T-helper 1 cell treated with Interleukin-12 subunit alpha and Interleukin-12 subunit beta and Interleukin-4 antibody, amounts not matched to agents 30 μg/mL and 1 μg/mL, for 36 hours (primary cell): ENCODE results near the gene RAX2.

ENCODE experiments used
- H3K27ac Mint-ChIP-seq: one replicate; pipeline ENCODE4 v1.8.0; 2021; ENCODE audit warnings: mild to moderate bottlenecking, mixed read lengths
- H3K27me3 Mint-ChIP-seq: one replicate; pipeline ENCODE4 v1.8.0; 2021; ENCODE audit warnings: low read depth, mixed read lengths
- H3K36me3 Mint-ChIP-seq: one replicate; pipeline ENCODE4 v1.8.0; 2021; ENCODE audit warnings: low read depth, mixed read lengths
- H3K4me1 Mint-ChIP-seq: one replicate; pipeline ENCODE4 v1.8.0; 2021; ENCODE audit warnings: low read depth, mixed read lengths
- H3K4me3 Mint-ChIP-seq: one replicate; pipeline ENCODE4 v1.8.0; 2021; ENCODE audit warnings: mild to moderate bottlenecking, moderate library complexity, mixed read lengths
- H3K9me3 Mint-ChIP-seq: one replicate; pipeline ENCODE4 v1.8.0; 2021; ENCODE audit warnings: mixed read lengths

Gene RAX2

DNA sequence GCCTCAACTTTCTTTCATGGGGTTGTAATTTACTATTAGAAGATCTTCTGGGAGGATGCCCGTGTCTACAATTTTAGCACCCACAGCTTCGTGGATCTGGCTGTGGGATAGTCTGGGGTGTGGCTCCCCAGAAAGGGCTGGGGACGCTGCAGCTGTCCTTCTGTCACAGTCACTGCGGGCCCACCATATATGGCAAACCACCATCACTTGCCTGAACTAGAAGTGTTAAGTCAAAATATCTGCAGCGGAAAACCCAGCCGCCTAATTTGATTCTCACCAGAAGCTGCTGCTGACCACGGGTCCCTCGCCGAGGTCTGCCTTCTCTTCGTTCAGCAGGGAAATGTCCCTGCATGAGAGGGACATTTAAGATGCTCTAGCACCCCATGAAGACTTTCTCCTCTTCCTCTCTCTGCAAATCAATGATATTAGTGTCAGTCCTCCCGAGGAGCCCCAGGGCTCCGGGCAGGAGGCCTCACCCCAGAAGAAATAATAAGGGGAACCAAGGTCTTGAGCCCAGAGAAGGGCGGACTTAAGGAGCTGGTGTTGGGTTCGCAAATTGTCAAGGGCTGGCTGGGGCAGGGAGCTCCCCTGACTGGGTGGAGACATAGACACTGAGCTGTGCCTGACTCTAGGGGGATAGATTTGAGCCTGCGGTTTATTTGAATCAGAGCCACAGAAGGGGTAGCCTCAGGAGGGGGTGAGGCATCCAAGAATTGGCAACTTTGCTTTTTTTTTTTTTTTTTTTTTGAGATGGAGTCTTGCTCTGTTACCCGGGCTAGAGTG lies 17.2 kb upstream of the RAX2 start:
- Mint-ChIP-seq H3K4me3 (peak overlapping the region; percentile 25), H3K36me3 (no peaks in the 10 kb centered on the region), H3K27ac (no peak overlapping the region), H3K9me3 (peaks cover 7% of the 10 kb centered on the region), H3K27me3 (peaks cover 34% of the 10 kb centered on the region), H3K4me1 (peaks cover 5% of the 10 kb centered on the region)

DNA sequence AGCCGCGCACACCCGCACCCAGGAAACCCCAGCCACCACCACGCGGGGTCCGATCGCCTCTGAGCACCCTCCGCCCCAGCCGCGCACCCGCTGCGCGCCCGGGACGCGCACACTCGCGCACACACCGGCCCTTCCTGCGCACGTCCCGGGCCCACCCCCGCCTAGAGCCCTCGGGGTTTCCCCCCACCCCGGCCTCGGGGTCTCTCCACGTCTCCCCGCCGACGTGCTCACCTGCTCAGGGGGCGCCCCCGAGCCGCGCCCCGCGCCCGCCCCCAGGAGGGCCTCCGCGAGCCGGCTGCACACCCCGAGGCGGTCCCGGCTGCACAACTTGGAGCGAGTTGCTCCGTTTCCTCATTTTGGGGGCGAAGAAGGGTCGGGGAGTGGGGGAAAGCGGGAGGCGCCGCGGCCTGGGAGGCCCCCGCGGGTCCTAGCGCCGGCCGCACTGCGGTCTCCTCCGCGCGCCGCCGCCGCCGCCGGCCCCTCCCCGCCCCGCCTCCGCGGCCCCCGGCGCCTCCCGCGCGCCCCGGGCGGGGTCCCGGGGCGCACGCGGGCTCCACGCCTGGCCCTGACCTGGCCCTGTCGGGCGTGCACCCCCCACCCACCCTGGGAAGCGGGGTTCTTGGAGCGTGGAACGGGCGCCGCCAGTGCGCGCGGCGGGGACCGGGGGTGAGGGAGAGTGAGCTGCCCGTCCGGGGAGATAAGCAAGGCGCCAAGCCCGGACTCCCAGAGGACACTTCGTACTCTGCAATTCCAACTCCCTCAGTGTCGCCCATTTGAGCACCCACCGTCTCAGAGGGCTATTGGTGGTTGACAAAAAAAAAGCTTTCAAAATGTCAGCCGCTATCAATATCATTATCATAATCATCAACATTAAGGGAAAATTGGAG lies 14.2 kb upstream of the RAX2 start, which contains the start of gene MATK:
MATK (minus strand) TSS at position 444 of the 887 bp plus-strand sequence. CDS start 1,246 bp downstream, outside the sequence.
- Mint-ChIP-seq H3K4me3 (peak within 1 kb of the TSS; percentile 62), H3K27me3 (peaks cover 34% of the 10 kb centered on the region), H3K4me1 (peaks cover 5% of the 10 kb centered on the region), H3K36me3 (peaks cover 8% of the 10 kb centered on the region), H3K27ac (no peak within 1 kb of the TSS), H3K9me3 (peaks cover 16% of the 10 kb centered on the region)

DNA sequence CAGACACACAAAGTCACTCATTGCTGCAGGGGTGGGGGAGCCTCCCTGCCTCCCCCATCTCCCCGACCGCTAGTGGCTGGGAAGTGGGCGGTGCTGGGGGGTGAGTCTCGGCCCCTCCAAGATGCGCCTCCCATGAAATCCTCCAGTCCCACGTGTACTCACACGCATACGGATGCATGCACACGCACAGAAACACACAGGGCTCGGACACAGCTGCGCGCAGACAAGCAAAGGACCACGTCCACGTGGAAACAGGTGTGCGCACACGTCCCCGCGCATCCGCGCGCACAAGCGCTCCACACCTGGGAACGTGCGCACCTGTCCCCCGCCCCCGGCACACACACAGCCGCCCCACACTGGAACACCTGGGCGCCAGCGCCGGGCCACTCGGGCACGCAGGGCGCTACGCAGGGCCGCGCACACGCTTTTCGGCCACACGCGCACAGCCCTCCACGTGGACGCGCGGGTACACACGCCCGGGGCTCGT lies 13.5 kb upstream of the RAX2 start:
- H3K27me3 Mint-ChIP-seq, result peaks cover 28% of the 10 kb centered on the region
- H3K36me3 Mint-ChIP-seq, result peaks cover 8% of the 10 kb centered on the region
- no peak overlapping the region for H3K27ac Mint-ChIP-seq
- peak overlapping the region; percentile 57 for H3K4me3 Mint-ChIP-seq
- peaks cover 19% of the 10 kb centered on the region for H3K9me3 Mint-ChIP-seq
- H3K4me1 Mint-ChIP-seq, result peaks cover 5% of the 10 kb centered on the region

DNA sequence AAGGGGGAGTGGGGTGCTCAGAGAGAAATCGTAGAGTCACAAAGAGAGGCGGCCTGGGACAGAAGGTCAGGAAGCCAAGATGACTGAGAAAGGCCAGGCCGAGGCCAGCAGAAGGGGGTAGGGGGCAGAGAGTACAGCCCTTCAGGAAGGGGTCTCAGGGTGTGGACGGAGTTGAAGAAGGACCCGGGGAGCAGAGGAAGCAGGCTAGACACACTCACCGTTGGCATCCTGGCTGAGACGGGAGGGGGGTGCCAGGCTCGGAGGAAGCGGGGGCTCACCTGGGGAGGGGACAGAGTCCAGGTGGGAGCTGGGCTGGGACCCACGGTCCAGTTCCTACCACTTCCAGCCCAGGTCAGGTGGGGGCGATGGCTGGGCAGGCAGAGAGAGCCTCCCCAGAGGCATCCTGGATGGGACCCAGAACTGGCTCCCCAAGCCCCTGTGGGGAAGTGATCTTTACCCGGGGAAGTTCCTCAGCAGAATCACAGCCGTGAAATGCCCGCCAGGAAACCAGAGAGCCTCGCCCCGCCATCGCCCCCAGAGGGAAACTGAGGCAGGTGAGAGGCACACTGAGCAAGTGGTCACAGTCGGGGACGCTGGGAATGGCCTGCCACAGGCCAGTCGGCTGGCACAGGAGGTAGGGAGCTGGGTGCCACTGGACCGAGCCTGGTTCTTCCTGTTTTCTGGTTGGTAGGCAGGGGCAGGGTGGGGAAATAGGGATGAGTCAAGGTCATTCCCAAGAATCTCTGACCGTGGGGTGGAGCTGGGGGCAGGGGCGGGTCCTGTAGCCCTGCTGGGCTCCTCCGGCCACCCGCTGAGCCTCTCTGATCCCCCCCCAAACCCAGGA lies 12.8 kb upstream of the RAX2 start:
- Mint-ChIP-seq H3K4me3 (peak overlapping the region; percentile 69), H3K36me3 (peaks cover 8% of the 10 kb centered on the region), H3K27me3 (peaks cover 24% of the 10 kb centered on the region), H3K9me3 (peaks cover 19% of the 10 kb centered on the region), H3K4me1 (peaks cover 5% of the 10 kb centered on the region), H3K27ac (peak overlapping the region; percentile 53)

DNA sequence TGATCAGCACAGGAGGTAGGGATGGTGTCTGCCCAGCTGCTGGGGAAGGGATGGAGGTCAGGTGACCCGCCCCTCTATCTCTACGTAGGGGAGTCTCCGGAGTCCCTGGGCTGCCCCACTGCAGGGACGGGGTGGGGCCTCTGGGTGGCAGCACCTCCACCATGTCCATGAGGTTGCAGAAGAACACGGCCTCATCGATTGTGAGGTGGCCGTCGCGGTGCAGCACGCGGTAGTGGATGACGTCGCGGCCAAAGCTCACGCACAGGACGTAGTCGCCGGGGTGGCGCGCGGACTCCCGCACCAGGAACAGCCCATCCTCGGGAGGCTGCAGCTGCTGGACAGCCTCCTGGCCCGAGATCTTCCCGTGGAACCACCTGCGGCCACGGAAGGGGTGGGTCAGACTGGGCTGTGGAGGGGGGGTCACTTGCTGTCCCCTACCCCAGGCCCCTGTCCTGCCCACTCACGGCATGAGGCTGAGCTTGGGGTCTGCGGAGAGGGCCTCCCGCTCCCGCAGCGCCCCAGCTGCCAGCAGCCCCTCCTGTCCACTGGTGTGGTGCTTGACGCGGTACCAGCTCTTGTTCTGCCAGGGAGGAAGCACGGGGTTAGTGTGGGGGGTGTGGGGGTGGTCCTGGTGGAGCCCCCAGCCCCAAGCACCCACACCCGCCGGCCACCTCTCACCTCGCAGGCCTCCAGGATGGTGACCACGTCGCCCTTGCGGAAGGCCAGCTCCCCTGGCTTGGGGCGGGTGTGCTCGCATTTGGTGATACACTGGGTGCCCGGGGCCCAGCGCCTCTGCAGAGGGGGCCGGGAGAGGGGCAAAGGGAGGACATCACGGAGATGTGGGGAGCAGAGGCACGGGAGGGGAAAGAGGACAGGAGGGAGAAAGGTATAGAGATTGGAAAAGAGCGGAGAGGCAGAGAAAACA lies 11.9 kb upstream of the RAX2 start:
- H3K27ac Mint-ChIP-seq, result no peak overlapping the region
- H3K36me3 Mint-ChIP-seq, result peaks cover 8% of the 10 kb centered on the region
- H3K9me3 Mint-ChIP-seq, result peaks cover 19% of the 10 kb centered on the region

DNA sequence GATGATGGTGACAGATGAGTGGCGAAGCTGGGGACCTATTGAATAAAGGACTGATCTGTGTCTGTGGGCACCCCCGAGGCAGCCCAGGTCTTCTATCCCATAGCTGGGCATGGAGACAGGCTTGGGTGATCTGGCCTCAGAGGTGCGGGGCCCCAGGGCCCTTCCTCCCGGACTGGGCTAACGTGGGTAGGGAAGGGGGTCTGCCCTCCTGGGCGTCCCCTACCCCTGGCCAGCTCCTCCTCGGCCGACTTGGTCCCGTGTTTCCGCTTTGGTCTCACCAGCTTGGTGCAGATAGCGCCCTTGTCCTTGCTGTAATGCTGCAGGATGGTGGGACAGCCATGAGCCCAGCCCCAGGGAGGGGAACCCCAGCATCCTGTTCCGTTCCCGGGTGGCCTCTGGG lies 10.9 kb upstream of the RAX2 start:
- no peak overlapping the region for H3K4me3 Mint-ChIP-seq
- peaks cover 19% of the 10 kb centered on the region for H3K9me3 Mint-ChIP-seq

More for the DNA sequence above, 11.9 kb upstream of the RAX2 start:
- H3K4me1 Mint-ChIP-seq, result peaks cover 3% of the 10 kb centered on the region
- H3K4me3 Mint-ChIP-seq, result peak overlapping the region; percentile 69
- H3K27me3 Mint-ChIP-seq, result peaks cover 19% of the 10 kb centered on the region

DNA sequence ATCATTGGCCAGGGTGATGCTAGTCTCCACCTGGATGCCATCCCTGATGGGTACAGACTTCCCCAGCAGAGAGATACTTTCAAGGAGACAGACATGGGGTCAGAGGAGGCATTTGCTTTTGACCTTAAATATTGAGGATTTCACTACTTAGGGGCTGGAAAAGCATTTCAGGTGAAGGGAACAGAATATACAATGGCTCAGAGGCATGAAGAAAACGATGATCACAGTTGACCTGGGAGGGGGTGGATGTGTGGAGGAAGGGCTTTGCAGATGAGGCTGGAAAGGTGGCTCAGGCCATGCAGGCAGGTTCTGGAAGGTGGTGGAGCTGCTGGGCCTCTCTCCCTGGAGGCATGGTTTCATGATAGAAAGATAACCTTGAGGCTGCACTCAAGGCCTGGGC lies 10.3 kb upstream of the RAX2 start:
- H3K27me3 Mint-ChIP-seq, result peaks cover 13% of the 10 kb centered on the region
- peaks cover 3% of the 10 kb centered on the region for H3K4me1 Mint-ChIP-seq
- peaks cover 8% of the 10 kb centered on the region for H3K36me3 Mint-ChIP-seq
- H3K9me3 Mint-ChIP-seq, result peaks cover 19% of the 10 kb centered on the region
- no peak overlapping the region for H3K4me3 Mint-ChIP-seq
- H3K27ac Mint-ChIP-seq, result no peak overlapping the region

More for the DNA sequence above, 10.9 kb upstream of the RAX2 start:
- peaks cover 3% of the 10 kb centered on the region for H3K4me1 Mint-ChIP-seq
- no peak overlapping the region for H3K27ac Mint-ChIP-seq
- H3K36me3 Mint-ChIP-seq, result peaks cover 8% of the 10 kb centered on the region
- peaks cover 18% of the 10 kb centered on the region for H3K27me3 Mint-ChIP-seq

DNA sequence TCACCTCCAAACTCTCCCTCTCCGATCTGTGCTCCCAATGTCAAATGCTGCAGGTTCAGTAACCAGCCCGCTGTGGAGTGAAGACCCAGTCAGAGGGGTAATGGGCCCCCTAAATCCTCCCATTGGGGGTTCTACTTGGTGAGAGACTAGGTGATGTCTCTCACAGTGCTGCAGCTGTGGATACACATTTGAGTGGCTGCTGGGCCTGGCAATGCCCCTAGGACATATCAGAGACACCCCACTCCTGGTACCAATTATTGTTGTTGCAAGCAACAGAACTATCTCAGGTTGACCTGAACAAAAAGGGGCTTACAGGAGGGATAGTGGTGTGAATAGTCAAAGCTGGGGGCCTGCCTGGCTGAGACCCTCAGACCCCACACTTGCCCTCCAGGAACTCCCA lies 9.6 kb upstream of the RAX2 start:
- H3K4me1 Mint-ChIP-seq, result peaks cover 3% of the 10 kb centered on the region
- H3K27ac Mint-ChIP-seq, result no peak overlapping the region
- H3K4me3 Mint-ChIP-seq, result no peak overlapping the region
- H3K27me3 Mint-ChIP-seq, result peaks cover 9% of the 10 kb centered on the region
- peaks cover 19% of the 10 kb centered on the region for H3K9me3 Mint-ChIP-seq
- peaks cover 8% of the 10 kb centered on the region for H3K36me3 Mint-ChIP-seq

DNA sequence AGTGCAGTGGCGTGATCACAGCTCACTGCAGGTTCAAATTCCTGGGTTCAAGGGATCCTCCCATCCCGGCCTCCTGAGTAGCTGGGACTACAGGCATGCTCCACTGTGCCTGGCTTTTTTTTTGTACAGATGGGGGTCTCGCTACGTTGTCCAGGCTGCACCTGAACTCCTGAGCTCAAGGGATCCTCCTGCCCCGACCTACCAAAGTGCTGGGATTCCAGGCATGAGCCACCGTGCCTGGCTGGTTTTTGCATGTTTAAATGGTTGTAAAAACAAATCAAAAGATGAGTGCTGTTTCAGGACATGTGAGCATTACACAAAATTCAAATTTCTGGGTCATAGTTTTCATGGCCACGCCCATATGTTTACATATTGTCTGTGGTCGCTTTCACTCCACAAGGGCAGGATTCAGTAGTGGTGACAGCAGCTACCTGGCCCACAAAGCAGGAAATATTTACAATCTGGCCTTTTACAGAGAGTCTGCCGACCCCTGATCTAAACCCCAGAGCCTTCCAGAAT lies 8.8 kb upstream of the RAX2 start:
- peaks cover 3% of the 10 kb centered on the region for H3K4me1 Mint-ChIP-seq
- H3K27ac Mint-ChIP-seq, result no peak overlapping the region
- H3K27me3 Mint-ChIP-seq, result peaks cover 8% of the 10 kb centered on the region
- H3K9me3 Mint-ChIP-seq, result peaks cover 19% of the 10 kb centered on the region
- no peak overlapping the region for H3K4me3 Mint-ChIP-seq
- peaks cover 8% of the 10 kb centered on the region for H3K36me3 Mint-ChIP-seq

DNA sequence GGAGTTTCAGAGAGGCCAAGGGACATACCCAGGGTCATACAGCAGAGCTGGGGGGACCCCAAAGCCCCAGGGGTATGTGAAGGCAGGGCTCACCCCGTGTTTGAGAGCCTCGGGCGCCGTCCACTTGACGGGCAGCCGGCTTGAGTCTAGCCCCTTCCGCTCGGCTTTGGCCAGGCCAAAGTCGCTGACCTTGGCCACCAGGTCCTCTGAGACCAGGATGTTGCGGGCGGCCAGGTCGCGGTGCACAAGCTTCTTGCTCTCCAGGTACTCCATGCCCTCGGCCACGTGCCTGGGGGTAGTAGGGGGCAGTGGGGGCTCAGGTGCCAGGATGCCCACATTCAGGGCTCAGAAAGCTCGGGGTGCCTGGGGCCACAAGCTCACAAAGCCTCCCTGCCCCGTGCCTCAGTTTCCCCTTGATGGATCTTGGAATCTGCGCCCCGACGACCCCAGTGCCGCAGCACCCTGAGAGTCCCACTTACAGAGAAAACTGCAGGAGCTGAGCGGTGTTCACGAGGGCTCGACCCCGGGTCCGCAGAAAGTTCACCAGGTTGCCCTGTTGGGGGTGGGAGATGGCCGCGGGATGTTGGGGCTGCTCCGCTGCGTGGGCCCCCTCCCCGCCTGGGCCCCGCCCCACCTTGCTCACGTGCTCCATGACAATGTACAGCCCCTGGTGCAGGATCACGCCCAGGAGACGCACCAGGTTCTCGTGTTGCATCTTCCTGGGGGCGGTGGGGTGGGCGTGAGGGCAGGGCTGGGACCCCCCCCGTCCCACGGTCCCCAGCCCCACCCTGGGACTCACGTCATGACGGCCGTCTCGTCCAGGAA lies 7.1 kb upstream of the RAX2 start:
- no peak overlapping the region for H3K4me3 Mint-ChIP-seq
- H3K4me1 Mint-ChIP-seq, result no peaks in the 10 kb centered on the region
- H3K27me3 Mint-ChIP-seq, result no peaks in the 10 kb centered on the region
- no peak overlapping the region for H3K27ac Mint-ChIP-seq
- peaks cover 19% of the 10 kb centered on the region for H3K9me3 Mint-ChIP-seq
- peaks cover 8% of the 10 kb centered on the region for H3K36me3 Mint-ChIP-seq

DNA sequence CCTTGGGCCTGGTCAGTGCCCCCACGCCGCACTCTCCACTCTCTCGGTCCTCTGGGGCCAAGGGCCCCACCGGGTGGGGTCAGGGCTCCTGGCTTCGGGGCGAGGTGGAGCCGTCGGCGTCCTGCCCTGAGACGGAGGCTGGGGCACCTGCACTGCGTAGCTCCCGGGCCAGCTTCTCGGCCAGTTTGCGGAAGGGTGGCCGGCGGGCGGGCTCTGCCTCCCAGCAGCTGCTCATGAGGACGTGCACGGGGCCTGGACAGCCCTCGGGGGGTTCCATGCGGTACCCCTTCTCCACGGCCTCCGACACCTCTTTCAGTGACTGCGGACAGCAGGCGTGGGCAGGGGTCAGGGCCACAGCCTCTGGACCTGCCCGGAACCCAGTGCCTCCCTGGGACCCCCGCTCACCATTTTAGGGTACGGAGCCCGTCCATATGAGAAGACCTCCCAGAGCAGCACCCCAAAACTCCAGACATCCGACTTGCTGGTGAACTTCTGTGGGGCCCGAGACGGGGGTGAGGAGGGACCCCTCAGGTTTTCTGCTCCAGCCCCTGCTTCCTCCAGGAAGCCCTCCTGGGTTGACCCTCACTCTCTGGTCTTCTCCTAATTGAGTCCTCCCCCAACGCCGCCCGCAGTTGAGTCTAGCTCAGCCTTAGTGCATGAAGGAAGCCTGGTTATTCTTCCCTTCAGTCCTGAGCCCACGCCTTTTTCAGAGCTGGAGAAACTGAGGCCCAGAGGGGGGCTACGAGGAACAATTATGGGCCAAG lies 6.3 kb upstream of the RAX2 start:
- Mint-ChIP-seq H3K27me3 (no peaks in the 10 kb centered on the region), H3K27ac (no peak overlapping the region), H3K36me3 (peaks cover 8% of the 10 kb centered on the region), H3K4me1 (peaks cover 2% of the 10 kb centered on the region), H3K4me3 (no peak overlapping the region), H3K9me3 (peaks cover 19% of the 10 kb centered on the region)

DNA sequence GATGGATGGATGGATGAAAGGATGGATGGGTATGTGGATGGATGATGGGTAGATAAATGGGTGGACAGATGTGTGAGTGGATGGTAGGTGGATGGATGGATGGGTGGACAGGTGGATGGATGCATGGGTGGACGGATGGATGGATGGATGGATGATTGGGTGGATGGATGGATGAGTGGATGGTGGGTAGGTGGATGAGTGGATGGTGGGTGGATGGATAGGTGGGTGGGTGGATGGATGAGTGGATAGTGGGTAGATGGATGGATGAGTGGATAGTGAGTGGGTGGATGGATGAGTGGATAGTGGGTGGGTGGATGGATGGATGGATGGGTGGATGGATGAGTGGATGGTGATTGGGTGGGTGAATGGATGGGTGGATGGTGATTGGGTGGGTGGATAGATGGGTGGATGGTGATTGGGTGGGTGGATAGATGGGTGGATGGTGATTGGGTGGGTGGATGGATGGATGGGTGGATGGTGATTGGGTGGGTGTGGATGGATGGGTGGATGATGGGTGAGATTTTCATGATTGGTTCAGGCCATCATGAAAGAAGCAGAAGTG lies 4.5 kb upstream of the RAX2 start:
- Mint-ChIP-seq H3K4me3 (no peak overlapping the region), H3K27ac (no peak overlapping the region), H3K9me3 (peaks cover 6% of the 10 kb centered on the region), H3K36me3 (peaks cover 1% of the 10 kb centered on the region), H3K4me1 (peaks cover 2% of the 10 kb centered on the region), H3K27me3 (no peaks in the 10 kb centered on the region)
